GM23338 (cell line): ENCODE results near the gene KCTD15.

Source experiments
- CREB1 ChIP-seq: fragments of 250-450 bp; sonication (Bioruptor Pico); IDR thresholded peaks from 2 replicates; pipeline ENCODE4 v1.5.0; 2020; ENCODE audit warnings: low read depth, mild to moderate bottlenecking, moderate library complexity
- EZH2 ChIP-seq: fragments of 200-600 bp; sonication (generic); IDR thresholded peaks from one replicate; pipeline ENCODE4 v1.8.0; 2017; ENCODE audit warnings: antibody characterized with exemption, mild to moderate bottlenecking, low read depth; ENCODE audit not compliant: unreplicated experiment
- EZH2phosphoT487 ChIP-seq: fragments of 200-600 bp; sonication (generic); IDR thresholded peaks from one replicate; pipeline ENCODE4 v1.8.1; 2018; ENCODE audit warnings: antibody characterized with exemption; ENCODE audit not compliant: unreplicated experiment
- JUNB ChIP-seq: IDR thresholded peaks from one replicate; pipeline ENCODE4 v1.6.1; 2016; ENCODE audit warnings: antibody characterized with exemption; ENCODE audit not compliant: unreplicated experiment
- NANOG ChIP-seq: IDR thresholded peaks from 2 replicates; pipeline ENCODE4 v1.6.1; 2016; ENCODE audit warnings: antibody characterized with exemption, borderline replicate concordance
- POLR2AphosphoS5 ChIP-seq: IDR thresholded peaks from 2 replicates; pipeline ENCODE4 v1.6.1; 2016; ENCODE audit warnings: antibody characterized with exemption, low read depth
- REST ChIP-seq: IDR thresholded peaks from one replicate; pipeline ENCODE4 v1.6.1; 2018; ENCODE audit warnings: antibody characterized with exemption; ENCODE audit not compliant: unreplicated experiment
- ZNF114 ChIP-seq: fragments of 250-450 bp; sonication (Bioruptor Pico); IDR thresholded peaks from 2 replicates; pipeline ENCODE4 v1.5.0; 2020; ENCODE audit warnings: mild to moderate bottlenecking, moderate library complexity
- ZNF331 ChIP-seq: fragments of 250-450 bp; sonication (Bioruptor Pico); IDR thresholded peaks from 2 replicates; pipeline ENCODE4 v1.5.0; 2020; ENCODE audit warnings: low read depth, mild to moderate bottlenecking, moderate library complexity
- ZNF462 ChIP-seq: fragments of 250-450 bp; sonication (Bioruptor Pico); IDR thresholded peaks from 2 replicates; pipeline ENCODE4 v1.5.0; 2020; ENCODE audit warnings: mild to moderate bottlenecking, moderate library complexity
- TF ChIP-seq, protein P1 (sequence below), 2 experiments: fragments of 200-600 bp in 1 of 2; sonication (generic) in 1 of 2; conservative IDR thresholded peaks; 2 replicates each; pipeline versions ENCODE4 v1.5.1 to v1.6.1; 2016 to 2017; ENCODE audit warnings: antibody characterized with exemption in 2 of 2, low read depth in 2 of 2, mild to moderate bottlenecking in 2 of 2, moderate library complexity in 1 of 2
- TF ChIP-seq, protein P2 (sequence below): IDR thresholded peaks from 2 replicates; pipeline ENCODE4 v1.6.1; 2016; ENCODE audit warnings: antibody characterized with exemption

GRCh38 chr19:33767898-33768413, 28.7 kb upstream of the KCTD15 start:
- TF ChIP-seq, protein P1, sequence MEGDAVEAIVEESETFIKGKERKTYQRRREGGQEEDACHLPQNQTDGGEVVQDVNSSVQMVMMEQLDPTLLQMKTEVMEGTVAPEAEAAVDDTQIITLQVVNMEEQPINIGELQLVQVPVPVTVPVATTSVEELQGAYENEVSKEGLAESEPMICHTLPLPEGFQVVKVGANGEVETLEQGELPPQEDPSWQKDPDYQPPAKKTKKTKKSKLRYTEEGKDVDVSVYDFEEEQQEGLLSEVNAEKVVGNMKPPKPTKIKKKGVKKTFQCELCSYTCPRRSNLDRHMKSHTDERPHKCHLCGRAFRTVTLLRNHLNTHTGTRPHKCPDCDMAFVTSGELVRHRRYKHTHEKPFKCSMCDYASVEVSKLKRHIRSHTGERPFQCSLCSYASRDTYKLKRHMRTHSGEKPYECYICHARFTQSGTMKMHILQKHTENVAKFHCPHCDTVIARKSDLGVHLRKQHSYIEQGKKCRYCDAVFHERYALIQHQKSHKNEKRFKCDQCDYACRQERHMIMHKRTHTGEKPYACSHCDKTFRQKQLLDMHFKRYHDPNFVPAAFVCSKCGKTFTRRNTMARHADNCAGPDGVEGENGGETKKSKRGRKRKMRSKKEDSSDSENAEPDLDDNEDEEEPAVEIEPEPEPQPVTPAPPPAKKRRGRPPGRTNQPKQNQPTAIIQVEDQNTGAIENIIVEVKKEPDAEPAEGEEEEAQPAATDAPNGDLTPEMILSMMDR (conservative IDR thresholded peaks at IDR 0.05; ENCODE audit: low read depth in 2 of 2), result peak; percentile 60 to 81
- TF ChIP-seq POLR2AphosphoS5 (no peak), REST (peak; percentile 92), EZH2 (no peak), JUNB (no peak), EZH2phosphoT487 (no peak), NANOG (no peak), CREB1 (CRISPR knock-in tag) (no peak), ZNF114 (no peak), ZNF331 (CRISPR knock-in tag) (no peak), ZNF462 (CRISPR knock-in tag) (no peak)
- TF ChIP-seq, protein P2, sequence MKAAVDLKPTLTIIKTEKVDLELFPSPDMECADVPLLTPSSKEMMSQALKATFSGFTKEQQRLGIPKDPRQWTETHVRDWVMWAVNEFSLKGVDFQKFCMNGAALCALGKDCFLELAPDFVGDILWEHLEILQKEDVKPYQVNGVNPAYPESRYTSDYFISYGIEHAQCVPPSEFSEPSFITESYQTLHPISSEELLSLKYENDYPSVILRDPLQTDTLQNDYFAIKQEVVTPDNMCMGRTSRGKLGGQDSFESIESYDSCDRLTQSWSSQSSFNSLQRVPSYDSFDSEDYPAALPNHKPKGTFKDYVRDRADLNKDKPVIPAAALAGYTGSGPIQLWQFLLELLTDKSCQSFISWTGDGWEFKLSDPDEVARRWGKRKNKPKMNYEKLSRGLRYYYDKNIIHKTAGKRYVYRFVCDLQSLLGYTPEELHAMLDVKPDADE, result no peak
